ENCODE data around the gene NXPE3. TPM values are rescaled to one million over a fixed set of nuclear protein-coding genes. Genes with fewer than 3 reads are reported as not detected.

NXPE3 gene
- polyA plus RNA-seq, 2 donors, result 0.94 to 1.8 TPM

DNA sequence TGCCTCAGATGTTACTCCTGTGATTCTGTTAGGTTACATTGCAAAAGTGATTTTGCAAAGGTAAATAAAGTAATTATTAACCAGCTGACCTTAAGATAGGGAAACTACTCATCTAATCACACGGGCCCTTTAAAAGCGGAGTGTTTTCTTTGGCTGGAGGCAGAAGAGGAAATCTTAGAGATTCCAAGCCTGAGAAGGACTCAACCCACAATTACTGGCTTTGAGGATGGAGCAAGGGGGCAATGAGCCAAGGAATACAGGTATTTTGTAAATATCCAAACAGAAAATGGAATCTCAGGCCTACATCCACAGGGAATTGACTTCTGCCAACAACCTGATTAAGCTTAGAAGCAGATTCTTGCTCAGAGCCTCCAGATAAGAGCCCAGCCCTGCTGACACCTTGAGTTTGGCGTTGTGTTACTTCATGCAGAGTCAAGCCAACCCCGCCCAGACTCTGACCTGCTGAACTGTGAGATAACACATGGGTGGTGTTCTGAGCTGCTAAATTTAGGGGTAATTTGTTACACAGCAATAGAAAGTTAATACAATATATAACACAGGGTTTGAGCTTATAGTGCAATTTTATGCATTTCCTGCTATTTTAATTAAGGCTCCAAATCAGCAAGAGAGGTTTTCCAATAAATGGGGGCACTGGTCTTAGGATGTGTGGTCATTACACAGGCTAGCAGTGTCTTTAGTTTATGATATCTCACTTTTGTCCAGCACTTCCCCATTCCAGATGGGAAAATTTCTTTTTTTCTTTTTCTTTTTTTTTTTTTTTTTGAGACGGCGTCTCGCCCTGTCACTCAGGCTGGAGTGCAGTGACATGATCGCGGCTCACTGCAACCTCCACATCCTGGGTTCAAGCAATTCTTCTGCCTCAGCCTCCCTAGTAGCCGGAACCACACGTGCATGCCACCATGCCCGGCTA is 89.8 kb downstream of the NXPE3 start:
- no peaks in the 10 kb centered on the region for H3K27me3 ChIP-seq (ENCODE audit: control insufficient read depth in 1 of 2, insufficient read depth in 2 of 2, low read length in 2 of 2)

DNA sequence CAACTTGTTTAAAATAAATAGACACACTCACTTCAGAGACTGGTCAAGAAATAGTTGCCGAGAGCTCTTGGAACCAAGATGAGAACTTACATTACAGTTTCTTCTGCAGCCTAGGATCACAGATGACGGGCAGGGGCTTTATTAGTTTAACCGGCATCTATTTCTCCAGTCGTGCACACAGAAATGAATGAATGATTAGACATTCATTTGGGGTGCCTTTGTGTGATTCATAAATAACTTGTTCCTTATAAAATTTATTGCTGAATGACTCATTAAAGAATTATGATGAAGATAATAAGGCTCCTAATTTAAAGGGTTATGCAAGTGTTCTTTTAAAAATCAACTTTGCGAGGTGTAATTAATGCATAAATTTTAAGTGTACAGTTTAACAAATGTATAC is 91.1 kb downstream of the NXPE3 start:
- no peak overlapping the region for H3K4me3 ChIP-seq (ENCODE audit: low read depth in 1 of 2, low read length in 2 of 2)
- H3K27me3 ChIP-seq (ENCODE audit: control insufficient read depth in 1 of 2, insufficient read depth in 2 of 2, low read length in 2 of 2), result no peaks in the 10 kb centered on the region
- no peaks in the 10 kb centered on the region for H3K9me3 ChIP-seq (ENCODE audit: control insufficient read depth in 2 of 2, insufficient read depth in 1 of 2, low read depth in 1 of 2, low read length in 1 of 2)
- H3K4me1 ChIP-seq (ENCODE audit: control insufficient read depth in 2 of 2, insufficient read depth in 2 of 2, low read length in 1 of 2), result no peaks in the 10 kb centered on the region
- peak overlapping the region; percentile 49 to 65 for H3K27ac ChIP-seq (ENCODE audit: low read depth in 2 of 2, low read length in 1 of 2)
- H3K36me3 ChIP-seq (ENCODE audit: control insufficient read depth in 2 of 2, insufficient read depth in 2 of 2, low read length in 1 of 2), result no peaks in the 10 kb centered on the region
- WGBS, 2 donors, result 67 to 74% methylated on average over 5 of the region's 5 CpGs

More for the DNA sequence above, 89.8 kb downstream of the NXPE3 start:
- no peaks in the 10 kb centered on the region for H3K36me3 ChIP-seq (ENCODE audit: control insufficient read depth in 2 of 2, insufficient read depth in 2 of 2, low read length in 1 of 2)
- 79 to 80% methylated on average over 12 of the region's 12 CpGs for WGBS, 2 donors
- no peaks in the 10 kb centered on the region for H3K4me1 ChIP-seq (ENCODE audit: control insufficient read depth in 2 of 2, insufficient read depth in 2 of 2, low read length in 1 of 2)
- no peak overlapping the region for H3K4me3 ChIP-seq (ENCODE audit: low read depth in 1 of 2, low read length in 2 of 2)
- H3K27ac ChIP-seq (ENCODE audit: low read depth in 2 of 2, low read length in 1 of 2), result peak overlapping the region; percentile 18 to 60
- no peaks in the 10 kb centered on the region for H3K9me3 ChIP-seq (ENCODE audit: control insufficient read depth in 2 of 2, insufficient read depth in 1 of 2, low read depth in 1 of 2, low read length in 1 of 2)

DNA sequence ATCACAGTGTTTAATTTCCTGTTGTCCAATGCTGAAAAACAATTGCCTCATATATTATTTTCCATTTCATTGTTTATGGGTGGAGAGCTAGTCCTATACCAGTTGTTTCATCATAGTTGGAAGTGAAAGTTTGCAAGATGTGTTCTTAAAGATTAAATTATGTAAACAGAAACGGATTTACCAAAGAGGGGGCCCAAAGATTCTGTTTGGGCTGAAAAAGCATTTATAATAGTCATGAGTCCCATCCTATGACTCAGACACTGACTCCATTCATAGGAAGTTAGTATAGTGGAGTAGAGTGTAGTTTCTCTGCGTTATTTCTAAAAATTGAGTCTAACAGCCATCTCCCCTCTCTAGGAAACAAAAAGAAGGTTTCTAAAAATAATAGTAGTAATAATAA is 94.6 kb downstream of the NXPE3 start:
- Histone ChIP-seq H3K9me3 (ENCODE audit: control insufficient read depth in 2 of 2, insufficient read depth in 1 of 2, low read depth in 1 of 2, low read length in 1 of 2) (no peaks in the 10 kb centered on the region), H3K4me1 (ENCODE audit: control insufficient read depth in 2 of 2, insufficient read depth in 2 of 2, low read length in 1 of 2) (no peaks in the 10 kb centered on the region), H3K27ac (ENCODE audit: low read depth in 2 of 2, low read length in 1 of 2) (no peak overlapping the region), H3K4me3 (ENCODE audit: low read depth in 1 of 2, low read length in 2 of 2) (no peak overlapping the region), H3K36me3 (ENCODE audit: control insufficient read depth in 2 of 2, insufficient read depth in 2 of 2, low read length in 1 of 2) (no peaks in the 10 kb centered on the region), H3K27me3 (ENCODE audit: control insufficient read depth in 1 of 2, insufficient read depth in 2 of 2, low read length in 2 of 2) (no peaks in the 10 kb centered on the region)
- 61 to 63% methylated on average over 2 of the region's 2 CpGs for WGBS, 2 donors

DNA sequence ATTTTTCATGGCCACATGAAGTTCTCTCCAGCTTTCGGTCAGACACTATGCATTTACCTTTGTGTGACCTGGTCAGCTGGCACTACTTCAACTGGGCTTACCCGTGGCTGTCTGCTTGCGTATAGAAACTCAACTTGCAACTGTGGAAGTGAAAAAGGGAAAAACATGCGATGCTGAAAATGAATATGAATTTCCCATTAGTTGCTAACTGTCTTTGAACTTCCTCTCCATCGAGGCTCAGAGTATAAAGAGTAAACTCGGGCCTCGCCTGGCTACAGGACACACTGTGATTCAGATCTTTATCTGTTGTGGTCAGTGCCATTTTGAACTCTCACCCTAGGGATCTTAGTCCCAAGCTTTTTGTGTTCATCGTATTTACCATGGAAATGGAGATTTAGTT is 97.1 kb downstream of the NXPE3 start:
- 77 to 80% methylated on average over 8 of the region's 8 CpGs for WGBS, 2 donors
- no peaks in the 10 kb centered on the region for H3K27me3 ChIP-seq (ENCODE audit: control insufficient read depth in 1 of 2, insufficient read depth in 2 of 2, low read length in 2 of 2)

More for the DNA sequence above, 97.1 kb downstream of the NXPE3 start:
- Histone ChIP-seq H3K4me3 (ENCODE audit: low read depth in 1 of 2, low read length in 2 of 2) (no peak overlapping the region), H3K9me3 (ENCODE audit: control insufficient read depth in 2 of 2, insufficient read depth in 1 of 2, low read depth in 1 of 2, low read length in 1 of 2) (no peaks in the 10 kb centered on the region), H3K27ac (ENCODE audit: low read depth in 2 of 2, low read length in 1 of 2) (no peak overlapping the region), H3K4me1 (ENCODE audit: control insufficient read depth in 2 of 2, insufficient read depth in 2 of 2, low read length in 1 of 2) (no peaks in the 10 kb centered on the region), H3K36me3 (ENCODE audit: control insufficient read depth in 2 of 2, insufficient read depth in 2 of 2, low read length in 1 of 2) (no peaks in the 10 kb centered on the region)

Other genes starting within 250 kb of the NXPE3 start
- gene TRMT10C, start 217.3 kb upstream of the NXPE3 start, polyA plus RNA-seq, result 10 to 100 TPM; 10.4 to 19.8 TPM
- gene PCNP, start 205.0 kb upstream of the NXPE3 start, polyA plus RNA-seq, result 10 to 100 TPM; 45.9 to 58.4 TPM
- gene ZBTB11, start 102.1 kb upstream of the NXPE3 start, polyA plus RNA-seq, result 1 to 10 TPM; 5.0 to 6.7 TPM
- gene RPL24, start 92.5 kb upstream of the NXPE3 start, polyA plus RNA-seq, result 1,000 to 10,000 TPM; 1,475 to 2,292 TPM
- gene CEP97, start 54.6 kb upstream of the NXPE3 start, polyA plus RNA-seq, result 1 to 10 TPM in 1 of 2 donors, under 1 TPM in 1; 0.94 to 1.1 TPM
- gene NFKBIZ, start 70.3 kb downstream of the NXPE3 start, polyA plus RNA-seq, result 10 to 100 TPM; 14.4 to 30.3 TPM

Data from esophagus (tissue), 2 donors.